ENCODE results near the gene TTC9C. TPM values are rescaled to one million over a fixed set of nuclear protein-coding genes. Genes with fewer than 3 reads are reported as not detected.

Gene TTC9C
- total and polyA plus RNA-seq, 2 of the 13 experiments (the other 11 are each of a cell fraction or from before 2014, with no cell fraction given) = 28.0 to 36.4 TPM

DNA sequence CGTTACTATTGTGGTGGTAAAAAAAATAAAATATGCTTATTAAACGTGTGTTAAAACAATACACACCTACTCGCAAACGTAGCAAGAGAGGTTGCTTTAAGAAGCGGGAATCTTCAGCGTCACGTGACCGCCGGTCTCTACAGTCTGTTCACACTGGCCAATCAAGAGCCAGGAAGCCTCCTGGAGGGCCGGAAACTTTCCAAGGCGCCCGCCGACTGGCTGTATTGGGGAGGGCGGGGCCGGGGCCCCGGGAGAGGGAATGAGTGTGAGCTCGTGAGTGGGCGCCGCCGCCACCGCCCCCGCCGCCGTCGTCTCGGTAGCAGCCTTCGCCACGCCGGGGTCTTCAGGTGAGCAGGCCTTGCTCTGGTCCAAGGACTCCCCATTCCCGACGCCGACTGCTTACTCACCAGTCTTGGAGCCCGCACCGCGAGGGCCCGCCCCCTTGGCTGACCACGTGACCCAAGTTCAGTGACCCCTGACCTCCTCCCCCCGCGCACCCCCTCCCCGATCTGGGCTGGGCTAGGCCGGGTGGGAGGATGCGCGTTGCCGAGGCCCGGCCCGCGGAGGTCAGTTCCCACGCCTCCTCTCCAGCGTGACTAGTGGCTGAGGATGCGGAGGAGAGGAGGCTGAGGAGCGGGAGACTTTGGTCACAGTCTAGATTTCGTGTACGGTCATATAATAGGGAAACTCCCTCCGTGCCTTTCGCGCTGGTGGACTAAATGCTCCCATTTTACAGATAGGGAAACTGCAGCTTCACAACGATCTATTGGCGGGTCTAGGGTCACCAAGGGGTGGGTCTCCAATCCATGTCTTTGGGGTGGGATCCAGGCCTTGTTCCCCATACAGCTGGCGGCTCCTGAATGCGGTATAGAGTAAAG lies 43.1 kb downstream of the TTC9C start, which contains the start of gene TAF6L (continued):
- TF ChIP-seq ZNF350 (CRISPR knock-in tag; IDR thresholded peaks at IDR 0.05; ENCODE audit: borderline replicate concordance, low read depth) (peak; percentile 68; the same call in 1 of the 2 replicates), EEA1 (CRISPR knock-in tag; IDR thresholded peaks at IDR 0.05; ENCODE audit: borderline replicate concordance) (0 out of 2 replicates have a peak, but pooled peaks have one; percentile 36), MAFK (conservative IDR thresholded peaks at IDR 0.05 in 1 of 2, IDR thresholded peaks at IDR 0.05 in 1 of 2; ENCODE audit: low read length in 2 of 2) (no peak), KLF15 (CRISPR knock-in tag; IDR thresholded peaks at IDR 0.05; ENCODE audit: borderline replicate concordance) (peak; percentile 38; the same call in 1 of the 2 replicates), ZSCAN25 (CRISPR knock-in tag; IDR thresholded peaks at IDR 0.05) (peak; percentile 31; the same call in 1 of the 2 replicates), TAF15 (IDR thresholded peaks at IDR 0.05; ENCODE audit: low read depth, low read length, poor library complexity, severe bottlenecking) (no peak), ZNF567 (CRISPR knock-in tag; IDR thresholded peaks at IDR 0.05; ENCODE audit: borderline replicate concordance) (no peak), MTF2 (CRISPR knock-in tag; IDR thresholded peaks at IDR 0.05; ENCODE audit: borderline replicate concordance) (no peak), EHMT2 (IDR thresholded peaks at IDR 0.05; ENCODE audit: borderline replicate concordance, low read depth, low read length) (no peak), ZNF180 (CRISPR knock-in tag; IDR thresholded peaks at IDR 0.05; ENCODE audit: borderline replicate concordance, low read depth) (no peak), SP5 (CRISPR knock-in tag; IDR thresholded peaks at IDR 0.05; ENCODE audit: borderline replicate concordance, low read depth) (no peak), AHR (CRISPR knock-in tag; IDR thresholded peaks at IDR 0.05) (0 out of 2 replicates have a peak, but pooled peaks have one; percentile 46), PTBP1 (IDR thresholded peaks at IDR 0.05; ENCODE audit: low read depth, low read length, poor library complexity, severe bottlenecking) (no peak)
- TF ChIP-seq, protein P1, sequence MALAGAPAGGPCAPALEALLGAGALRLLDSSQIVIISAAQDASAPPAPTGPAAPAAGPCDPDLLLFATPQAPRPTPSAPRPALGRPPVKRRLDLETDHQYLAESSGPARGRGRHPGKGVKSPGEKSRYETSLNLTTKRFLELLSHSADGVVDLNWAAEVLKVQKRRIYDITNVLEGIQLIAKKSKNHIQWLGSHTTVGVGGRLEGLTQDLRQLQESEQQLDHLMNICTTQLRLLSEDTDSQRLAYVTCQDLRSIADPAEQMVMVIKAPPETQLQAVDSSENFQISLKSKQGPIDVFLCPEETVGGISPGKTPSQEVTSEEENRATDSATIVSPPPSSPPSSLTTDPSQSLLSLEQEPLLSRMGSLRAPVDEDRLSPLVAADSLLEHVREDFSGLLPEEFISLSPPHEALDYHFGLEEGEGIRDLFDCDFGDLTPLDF (CRISPR knock-in tag; IDR thresholded peaks at IDR 0.05) = no peak
- TF ChIP-seq, protein P2, sequence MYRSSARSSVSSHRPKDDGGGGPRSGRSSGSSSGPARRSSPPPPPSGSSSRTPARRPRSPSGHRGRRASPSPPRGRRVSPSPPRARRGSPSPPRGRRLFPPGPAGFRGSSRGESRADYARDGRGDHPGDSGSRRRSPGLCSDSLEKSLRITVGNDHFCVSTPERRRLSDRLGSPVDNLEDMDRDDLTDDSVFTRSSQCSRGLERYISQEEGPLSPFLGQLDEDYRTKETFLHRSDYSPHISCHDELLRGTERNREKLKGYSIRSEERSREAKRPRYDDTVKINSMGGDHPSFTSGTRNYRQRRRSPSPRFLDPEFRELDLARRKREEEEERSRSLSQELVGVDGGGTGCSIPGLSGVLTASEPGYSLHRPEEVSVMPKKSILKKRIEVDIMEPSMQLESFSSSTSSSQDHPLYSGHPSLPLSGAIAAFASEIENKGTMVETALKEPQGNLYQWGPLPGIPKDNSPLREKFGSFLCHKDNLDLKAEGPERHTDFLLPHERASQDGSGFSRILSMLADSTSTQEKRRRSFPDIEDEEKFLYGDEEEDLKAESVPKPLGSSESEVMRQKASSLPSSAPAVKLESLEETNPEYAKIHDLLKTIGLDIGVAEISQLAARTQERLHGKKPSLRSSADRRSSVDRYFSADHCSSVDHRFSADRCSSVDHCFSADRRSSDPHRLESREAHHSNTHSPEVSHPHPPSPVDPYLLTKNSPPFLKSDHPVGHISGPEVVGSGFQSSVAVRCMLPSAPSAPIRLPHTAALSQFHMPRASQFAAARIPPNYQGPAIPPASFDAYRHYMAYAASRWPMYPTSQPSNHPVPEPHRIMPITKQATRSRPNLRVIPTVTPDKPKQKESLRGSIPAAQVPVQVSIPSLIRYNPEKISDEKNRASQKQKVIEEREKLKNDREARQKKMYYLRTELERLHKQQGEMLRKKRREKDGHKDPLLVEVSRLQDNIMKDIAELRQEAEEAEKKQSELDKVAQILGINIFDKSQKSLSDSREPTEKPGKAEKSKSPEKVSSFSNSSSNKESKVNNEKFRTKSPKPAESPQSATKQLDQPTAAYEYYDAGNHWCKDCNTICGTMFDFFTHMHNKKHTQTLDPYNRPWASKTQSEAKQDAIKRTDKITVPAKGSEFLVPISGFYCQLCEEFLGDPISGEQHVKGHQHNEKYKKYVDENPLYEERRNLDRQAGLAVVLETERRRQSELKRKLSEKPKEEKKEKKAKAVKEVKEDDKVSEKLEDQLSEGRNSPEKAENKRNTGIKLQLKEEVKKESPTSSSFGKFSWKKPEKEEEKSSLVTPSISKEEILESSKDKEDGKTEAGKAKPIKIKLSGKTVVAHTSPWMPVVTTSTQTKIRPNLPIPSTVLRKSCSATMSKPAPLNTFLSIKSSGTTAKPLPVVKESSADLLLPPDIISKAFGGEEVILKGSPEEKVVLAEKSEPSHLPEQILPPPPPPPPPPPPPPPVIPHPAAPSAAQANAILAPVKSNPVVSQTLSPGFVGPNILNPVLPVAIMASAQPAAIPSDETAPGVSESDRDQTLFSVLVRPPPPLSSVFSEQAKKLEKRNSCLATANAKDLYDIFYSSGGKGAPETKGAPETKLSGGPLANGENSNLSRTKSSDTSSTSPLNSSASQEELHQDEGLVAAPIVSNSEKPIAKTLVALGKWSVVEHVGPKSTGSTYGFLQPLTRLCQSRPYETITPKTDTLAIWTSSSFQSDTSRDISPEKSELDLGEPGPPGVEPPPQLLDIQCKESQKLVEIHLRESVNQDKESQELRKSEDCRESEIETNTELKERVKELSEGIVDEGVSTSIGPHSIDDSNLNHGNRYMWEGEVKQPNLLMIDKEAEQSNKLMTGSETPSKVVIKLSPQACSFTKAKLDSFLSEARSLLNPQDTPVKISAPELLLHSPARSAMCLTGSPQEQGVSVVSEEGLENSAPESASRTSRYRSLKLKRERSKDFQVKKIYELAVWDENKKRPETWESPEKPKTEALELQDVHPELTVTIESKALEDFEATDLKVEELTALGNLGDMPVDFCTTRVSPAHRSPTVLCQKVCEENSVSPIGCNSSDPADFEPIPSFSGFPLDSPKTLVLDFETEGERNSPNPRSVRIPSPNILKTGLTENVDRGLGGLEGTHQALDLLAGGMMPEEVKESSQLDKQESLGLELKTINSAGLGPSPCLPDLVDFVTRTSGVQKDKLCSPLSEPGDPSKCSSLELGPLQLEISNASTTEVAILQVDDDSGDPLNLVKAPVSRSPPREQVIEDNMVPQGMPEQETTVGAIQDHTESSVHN (CRISPR knock-in tag; IDR thresholded peaks at IDR 0.05) = no peak
- TF ChIP-seq, protein P3, sequence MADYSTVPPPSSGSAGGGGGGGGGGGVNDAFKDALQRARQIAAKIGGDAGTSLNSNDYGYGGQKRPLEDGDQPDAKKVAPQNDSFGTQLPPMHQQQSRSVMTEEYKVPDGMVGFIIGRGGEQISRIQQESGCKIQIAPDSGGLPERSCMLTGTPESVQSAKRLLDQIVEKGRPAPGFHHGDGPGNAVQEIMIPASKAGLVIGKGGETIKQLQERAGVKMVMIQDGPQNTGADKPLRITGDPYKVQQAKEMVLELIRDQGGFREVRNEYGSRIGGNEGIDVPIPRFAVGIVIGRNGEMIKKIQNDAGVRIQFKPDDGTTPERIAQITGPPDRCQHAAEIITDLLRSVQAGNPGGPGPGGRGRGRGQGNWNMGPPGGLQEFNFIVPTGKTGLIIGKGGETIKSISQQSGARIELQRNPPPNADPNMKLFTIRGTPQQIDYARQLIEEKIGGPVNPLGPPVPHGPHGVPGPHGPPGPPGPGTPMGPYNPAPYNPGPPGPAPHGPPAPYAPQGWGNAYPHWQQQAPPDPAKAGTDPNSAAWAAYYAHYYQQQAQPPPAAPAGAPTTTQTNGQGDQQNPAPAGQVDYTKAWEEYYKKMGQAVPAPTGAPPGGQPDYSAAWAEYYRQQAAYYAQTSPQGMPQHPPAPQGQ (CRISPR knock-in tag; IDR thresholded peaks at IDR 0.05; ENCODE audit: borderline replicate concordance) = no peak
